ENCODE data around the gene HDLBP.

GRCh38 chr2:241238693-241239198 lies 76.7 kb downstream of the HDLBP start:
- TF ChIP-seq, protein P1, sequence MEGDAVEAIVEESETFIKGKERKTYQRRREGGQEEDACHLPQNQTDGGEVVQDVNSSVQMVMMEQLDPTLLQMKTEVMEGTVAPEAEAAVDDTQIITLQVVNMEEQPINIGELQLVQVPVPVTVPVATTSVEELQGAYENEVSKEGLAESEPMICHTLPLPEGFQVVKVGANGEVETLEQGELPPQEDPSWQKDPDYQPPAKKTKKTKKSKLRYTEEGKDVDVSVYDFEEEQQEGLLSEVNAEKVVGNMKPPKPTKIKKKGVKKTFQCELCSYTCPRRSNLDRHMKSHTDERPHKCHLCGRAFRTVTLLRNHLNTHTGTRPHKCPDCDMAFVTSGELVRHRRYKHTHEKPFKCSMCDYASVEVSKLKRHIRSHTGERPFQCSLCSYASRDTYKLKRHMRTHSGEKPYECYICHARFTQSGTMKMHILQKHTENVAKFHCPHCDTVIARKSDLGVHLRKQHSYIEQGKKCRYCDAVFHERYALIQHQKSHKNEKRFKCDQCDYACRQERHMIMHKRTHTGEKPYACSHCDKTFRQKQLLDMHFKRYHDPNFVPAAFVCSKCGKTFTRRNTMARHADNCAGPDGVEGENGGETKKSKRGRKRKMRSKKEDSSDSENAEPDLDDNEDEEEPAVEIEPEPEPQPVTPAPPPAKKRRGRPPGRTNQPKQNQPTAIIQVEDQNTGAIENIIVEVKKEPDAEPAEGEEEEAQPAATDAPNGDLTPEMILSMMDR (IDR thresholded peaks at IDR 0.05; ENCODE audit: low read depth, low read length): no peak
- no peak for TF ChIP-seq POLR2A (IDR thresholded peaks at IDR 0.05; ENCODE audit: extremely low read depth, insufficient read length)
- TF ChIP-seq, protein P2, sequence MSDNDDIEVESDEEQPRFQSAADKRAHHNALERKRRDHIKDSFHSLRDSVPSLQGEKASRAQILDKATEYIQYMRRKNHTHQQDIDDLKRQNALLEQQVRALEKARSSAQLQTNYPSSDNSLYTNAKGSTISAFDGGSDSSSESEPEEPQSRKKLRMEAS (IDR thresholded peaks at IDR 0.05; ENCODE audit: low read depth, low read length): no peak
- TF ChIP-seq MYC (IDR thresholded peaks at IDR 0.05; ENCODE audit: low read depth, low read length): no peak

Measured in NB4 (cell line).